PFSK-1 (cell line): ENCODE measurements around the gene TLR1.

Experiments used
- FOXP2 ChIP-seq: optimal IDR thresholded peaks from 2 replicates; pipeline ENCODE3; 2011; ENCODE audit warnings: borderline replicate concordance, control low read depth, inconsistent platforms; ENCODE audit not compliant: insufficient read depth; ENCODE audit errors: extremely low read length, extremely low read depth
- POLR2AphosphoS5 ChIP-seq: IDR thresholded peaks from 2 replicates; pipeline ENCODE4 v1.6.1; 2012; ENCODE audit warnings: low read depth, mild to moderate bottlenecking, control low read depth, low read length, moderate library complexity
- REST ChIP-seq, 2 experiments: IDR thresholded peaks; 2 replicates each; pipeline versions ENCODE4 v1.6.1 to v1.8.0; 2011 to 2012; ENCODE audit warnings: low read depth in 2 of 2, low read length in 2 of 2, control low read depth in 1 of 2, inconsistent platforms in 1 of 2, mild to moderate bottlenecking in 1 of 2, moderate library complexity in 1 of 2; ENCODE audit not compliant: insufficient read depth in 1 of 2
- SIN3A ChIP-seq: IDR thresholded peaks from 2 replicates; pipeline ENCODE4 v1.6.1; 2012; ENCODE audit warnings: mild to moderate bottlenecking, low read length, moderate library complexity, borderline replicate concordance; ENCODE audit not compliant: insufficient read depth
- TAF1 ChIP-seq: IDR thresholded peaks from 2 replicates; pipeline ENCODE4 v1.6.1; 2012; ENCODE audit warnings: low read length, control low read depth, borderline replicate concordance; ENCODE audit not compliant: insufficient read depth

The TLR1 gene

GRCh38 chr4:38823766-38824165 is 19.2 kb upstream of the TLR1 start:
- TF ChIP-seq SIN3A (no peak), REST (IDR thresholded peaks at IDR 0.05; ENCODE audit: insufficient read depth in 1 of 2, low read depth in 2 of 2, low read length in 2 of 2) (no peak), POLR2AphosphoS5 (no peak), FOXP2 (no peak), TAF1 (no peak)

- TF ChIP-seq TAF1 (no peak), POLR2AphosphoS5 (no peak), FOXP2 (no peak), REST (IDR thresholded peaks at IDR 0.05; ENCODE audit: insufficient read depth in 1 of 2, low read depth in 2 of 2, low read length in 2 of 2) (no peak), SIN3A (no peak)
Observed at GRCh38 chr4:38822748-38823303, 18.2 kb upstream of the TLR1 start.

- no peak for TF ChIP-seq POLR2AphosphoS5
- no peak for TF ChIP-seq TAF1
- TF ChIP-seq SIN3A: no peak
- TF ChIP-seq REST (IDR thresholded peaks at IDR 0.05; ENCODE audit: insufficient read depth in 1 of 2, low read depth in 2 of 2, low read length in 2 of 2): no peak
- no peak for TF ChIP-seq FOXP2
Observed at GRCh38 chr4:38821739-38822138, 17.1 kb upstream of the TLR1 start.

- TF ChIP-seq POLR2AphosphoS5 (no peak), FOXP2 (no peak), REST (IDR thresholded peaks at IDR 0.05; ENCODE audit: insufficient read depth in 1 of 2, low read depth in 2 of 2, low read length in 2 of 2) (no peak), SIN3A (no peak), TAF1 (no peak)
Observed at GRCh38 chr4:38820329-38821061, 15.9 kb upstream of the TLR1 start.
